Fibroblast of lung (primary cell): ENCODE results near the gene RNASE1. TPM values are rescaled to one million over a fixed set of nuclear protein-coding genes. Genes with fewer than 3 reads are reported as not detected.

Experiments used
- DNase-seq, 2 donors: peaks; one replicate each; pipeline versions ENCODE4 v3.0.0 to v3.0.0-alpha.2; 2010; ENCODE audit warnings: low read depth in 2 of 2
- H2AFZ ChIP-seq: 2 replicates; pipeline ENCODE4 v1.5.1; 2012; ENCODE audit warnings: low read length, control low read depth, inconsistent platforms
- H3K27ac ChIP-seq: 2 replicates; pipeline ENCODE4 v1.5.1; 2011; ENCODE audit warnings: low read length, control low read depth; ENCODE audit not compliant: insufficient read depth
- H3K27me3 ChIP-seq: 2 replicates; pipeline ENCODE4 v1.5.1; 2011; ENCODE audit warnings: mild to moderate bottlenecking, low read length; ENCODE audit not compliant: control insufficient read depth, insufficient read depth
- H3K36me3 ChIP-seq: 2 replicates; pipeline ENCODE4 v1.5.1; 2011; ENCODE audit warnings: low read length; ENCODE audit not compliant: control insufficient read depth, insufficient read depth
- H3K4me1 ChIP-seq: 2 replicates; pipeline ENCODE4 v1.5.1; 2011; ENCODE audit warnings: low read length; ENCODE audit not compliant: control insufficient read depth, insufficient read depth; ENCODE audit errors: extremely low read depth
- H3K4me2 ChIP-seq: 2 replicates; pipeline ENCODE4 v1.5.1; 2011; ENCODE audit warnings: low read length, control low read depth; ENCODE audit not compliant: insufficient read depth; ENCODE audit errors: extremely low read depth
- H3K4me3 ChIP-seq, 4 experiments: fragments of 200-600 bp in 1 of 4; sonication (generic) in 1 of 4; replicated peaks in 1 of 4; 2 replicates each; pipeline ENCODE4 v1.5.1; 2011 to 2016; ENCODE audit warnings: low read length in 4 of 4, low read depth in 3 of 4, mild to moderate bottlenecking in 3 of 4, control low read depth in 2 of 4, inconsistent platforms in 1 of 4, mixed read lengths in 1 of 4; ENCODE audit not compliant: insufficient read depth in 1 of 4; ENCODE audit errors: control extremely low read depth in 1 of 4
- H3K79me2 ChIP-seq: 2 replicates; pipeline ENCODE4 v1.5.1; 2012; ENCODE audit warnings: mild to moderate bottlenecking, low read length, inconsistent platforms; ENCODE audit not compliant: control insufficient read depth, insufficient read depth
- H3K9ac ChIP-seq: 2 replicates; pipeline ENCODE4 v1.5.1; 2011; ENCODE audit warnings: mild to moderate bottlenecking, low read length, control low read depth; ENCODE audit not compliant: insufficient read depth
- H3K9me3 ChIP-seq: 2 replicates; pipeline ENCODE4 v1.5.1; 2012; ENCODE audit warnings: low read depth, low read length; ENCODE audit not compliant: control insufficient read depth, insufficient read depth
- H4K20me1 ChIP-seq: 2 replicates; pipeline ENCODE4 v1.5.1; 2011; ENCODE audit warnings: low read length; ENCODE audit not compliant: control insufficient read depth, insufficient read depth; ENCODE audit errors: extremely low read depth
- EZH2 ChIP-seq: IDR thresholded peaks from 2 replicates; pipeline ENCODE4 v1.5.1; 2012; ENCODE audit warnings: low read length, control low read depth, mild to moderate bottlenecking; ENCODE audit errors: missing control alignments
- polyA plus RNA-seq, 2 donors: library from polyadenylated mRNA; depleted of rRNA in 1 of 2; stranded (reverse) in 1 of 2; unstranded in 1 of 2; fragments of >200 nt; gene quantifications; 2 replicates each; pipeline ENCODE4 v1.2.1, GENCODE V29; 2011 to 2012; ENCODE audit warnings: missing spikeins in 1 of 2
- total RNA-seq: library from RNA; depleted of rRNA; stranded (reverse); fragments of >200 nt; gene quantifications from 2 replicates; pipeline ENCODE4 v1.2.1, GENCODE V29; 2014
- TF ChIP-seq, protein P1 (sequence below), 2 donors: IDR thresholded peaks in 1 of 2; conservative IDR thresholded peaks in 1 of 2; 1 replicate in 1 of 2; 2 replicates in 1 of 2; pipeline ENCODE4 v1.5.1; 2011 to 2012; ENCODE audit warnings: low read length in 2 of 2, control low read depth in 1 of 2, inconsistent platforms in 1 of 2, low read depth in 1 of 2, mild to moderate bottlenecking in 1 of 2

The RNASE1 gene
- total and polyA plus RNA-seq, 2 donors (not counting 1 experiment from before 2014, with no cell fraction given): not detected

DNA sequence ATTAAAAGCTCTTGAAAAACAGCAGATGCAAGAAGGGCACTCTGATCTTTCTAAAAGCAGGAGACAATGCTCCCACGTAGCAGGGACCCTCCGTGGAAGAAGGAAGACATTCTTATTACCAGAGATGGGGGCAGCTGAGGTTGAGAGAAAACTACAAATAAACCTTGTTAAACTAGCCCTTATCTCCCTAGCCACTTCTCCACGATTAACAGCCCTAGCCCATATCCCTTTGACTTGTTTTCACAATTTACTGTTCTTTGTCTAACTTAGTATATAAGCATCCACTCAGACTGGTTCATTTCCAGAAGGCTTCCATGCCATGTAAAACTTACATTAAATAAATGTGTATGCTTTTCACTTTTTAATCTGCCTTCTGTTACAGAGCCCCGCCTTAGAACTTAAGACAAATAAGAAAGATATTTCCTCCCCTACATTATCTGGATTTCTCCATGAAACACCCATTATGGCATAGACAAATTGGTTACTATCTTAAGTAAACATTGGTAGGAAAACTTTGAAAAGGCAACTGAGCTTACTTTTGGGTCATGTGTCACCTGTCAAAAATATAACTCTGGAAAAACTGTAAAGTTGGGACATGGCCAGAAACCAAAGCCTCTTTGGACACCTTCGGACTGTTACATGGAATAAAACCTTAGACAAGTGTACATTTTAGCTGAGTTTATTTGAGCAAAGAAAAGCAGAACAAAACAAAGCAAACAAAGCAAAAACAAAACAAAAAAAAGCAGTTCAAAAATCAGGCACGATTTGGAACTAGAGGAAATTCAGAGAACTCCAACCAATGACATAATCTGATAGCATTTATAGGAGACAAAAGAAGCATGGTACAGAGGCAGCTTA, 4.9 kb upstream of the RNASE1 start:
- H3K4me2 ChIP-seq: no peak overlapping the region
- no peak overlapping the region for H3K9ac ChIP-seq
- no peaks in the 10 kb centered on the region for H4K20me1 ChIP-seq
- H3K4me3 ChIP-seq: no peak overlapping the region
- no peak for DNase-seq
- no peaks in the 10 kb centered on the region for H3K79me2 ChIP-seq
- H3K27ac ChIP-seq: no peak overlapping the region
- no peaks in the 10 kb centered on the region for H3K27me3 ChIP-seq
- H3K4me1 ChIP-seq: no peaks in the 10 kb centered on the region
- H3K9me3 ChIP-seq: no peaks in the 10 kb centered on the region
- TF ChIP-seq EZH2: no peak
- TF ChIP-seq, protein P1, sequence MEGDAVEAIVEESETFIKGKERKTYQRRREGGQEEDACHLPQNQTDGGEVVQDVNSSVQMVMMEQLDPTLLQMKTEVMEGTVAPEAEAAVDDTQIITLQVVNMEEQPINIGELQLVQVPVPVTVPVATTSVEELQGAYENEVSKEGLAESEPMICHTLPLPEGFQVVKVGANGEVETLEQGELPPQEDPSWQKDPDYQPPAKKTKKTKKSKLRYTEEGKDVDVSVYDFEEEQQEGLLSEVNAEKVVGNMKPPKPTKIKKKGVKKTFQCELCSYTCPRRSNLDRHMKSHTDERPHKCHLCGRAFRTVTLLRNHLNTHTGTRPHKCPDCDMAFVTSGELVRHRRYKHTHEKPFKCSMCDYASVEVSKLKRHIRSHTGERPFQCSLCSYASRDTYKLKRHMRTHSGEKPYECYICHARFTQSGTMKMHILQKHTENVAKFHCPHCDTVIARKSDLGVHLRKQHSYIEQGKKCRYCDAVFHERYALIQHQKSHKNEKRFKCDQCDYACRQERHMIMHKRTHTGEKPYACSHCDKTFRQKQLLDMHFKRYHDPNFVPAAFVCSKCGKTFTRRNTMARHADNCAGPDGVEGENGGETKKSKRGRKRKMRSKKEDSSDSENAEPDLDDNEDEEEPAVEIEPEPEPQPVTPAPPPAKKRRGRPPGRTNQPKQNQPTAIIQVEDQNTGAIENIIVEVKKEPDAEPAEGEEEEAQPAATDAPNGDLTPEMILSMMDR (conservative IDR thresholded peaks at IDR 0.05 in 1 of 2, IDR thresholded peaks at IDR 0.05 in 1 of 2; ENCODE audit: low read depth in 1 of 2, low read length in 2 of 2): no peak
- no peaks in the 10 kb centered on the region for H3K36me3 ChIP-seq
- no peak overlapping the region for H2AFZ ChIP-seq

DNA sequence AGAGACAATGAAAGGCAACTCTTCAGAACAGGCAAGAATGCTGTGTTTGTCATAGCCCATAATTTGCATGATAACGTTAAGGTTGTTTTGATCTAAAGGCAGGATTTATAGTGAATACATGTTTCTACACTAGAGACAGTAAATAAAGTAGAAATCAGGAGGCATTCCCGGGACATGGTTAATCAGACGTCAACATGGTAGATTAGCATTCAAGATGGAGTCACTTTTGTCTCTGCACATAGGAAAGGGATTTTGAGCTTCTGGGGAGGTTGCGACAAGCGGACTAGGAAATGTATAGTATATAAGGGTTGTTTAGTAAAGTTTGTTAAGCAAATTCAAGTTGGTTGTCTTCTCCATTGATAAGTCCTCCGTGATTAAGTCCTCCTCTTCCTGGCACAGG, 2.8 kb upstream of the RNASE1 start:
- Histone ChIP-seq H3K36me3 (no peaks in the 10 kb centered on the region), H2AFZ (no peak overlapping the region), H3K4me1 (no peaks in the 10 kb centered on the region), H3K9me3 (no peaks in the 10 kb centered on the region), H3K27ac (no peak overlapping the region), H3K27me3 (no peaks in the 10 kb centered on the region), H3K79me2 (no peaks in the 10 kb centered on the region), H3K4me3 (no peak overlapping the region), H3K4me2 (no peak overlapping the region), H3K9ac (no peak overlapping the region), H4K20me1 (no peaks in the 10 kb centered on the region)
- TF ChIP-seq, protein P1 (conservative IDR thresholded peaks at IDR 0.05 in 1 of 2, IDR thresholded peaks at IDR 0.05 in 1 of 2; ENCODE audit: low read depth in 1 of 2, low read length in 2 of 2): no peak
- TF ChIP-seq EZH2: no peak
- DNase-seq: no peak

DNA sequence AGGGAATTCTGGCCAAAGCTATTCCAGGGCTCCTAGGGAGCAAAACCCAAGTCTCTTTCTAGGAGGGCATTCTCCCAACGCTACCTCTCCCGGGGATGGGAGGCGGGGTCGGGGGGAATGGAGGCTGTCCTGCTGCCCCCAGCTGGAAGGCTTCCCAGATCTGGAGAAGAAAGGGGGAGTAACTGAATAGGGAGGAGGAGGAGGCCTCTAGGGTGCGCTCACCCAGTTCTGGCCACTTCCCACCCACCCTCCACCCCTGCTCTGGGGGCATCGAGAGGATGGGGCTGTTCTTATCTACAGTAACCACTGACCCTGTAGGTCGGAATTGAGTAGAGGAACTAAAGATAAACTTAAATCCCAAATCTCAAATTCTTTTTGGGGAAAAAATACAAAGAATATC, 579 bp upstream of the RNASE1 start:
- H3K27ac ChIP-seq: no peak overlapping the region
- H3K4me3 ChIP-seq: no peak overlapping the region
- no peaks in the 10 kb centered on the region for H3K27me3 ChIP-seq
- no peak for DNase-seq
- H3K36me3 ChIP-seq: no peaks in the 10 kb centered on the region
- no peaks in the 10 kb centered on the region for H3K79me2 ChIP-seq
- no peak overlapping the region for H2AFZ ChIP-seq
- TF ChIP-seq, protein P1 (conservative IDR thresholded peaks at IDR 0.05 in 1 of 2, IDR thresholded peaks at IDR 0.05 in 1 of 2; ENCODE audit: low read depth in 1 of 2, low read length in 2 of 2): no peak
- no peak for TF ChIP-seq EZH2
- H3K9ac ChIP-seq: no peak overlapping the region
- no peaks in the 10 kb centered on the region for H3K4me1 ChIP-seq
- no peaks in the 10 kb centered on the region for H3K9me3 ChIP-seq
- no peak overlapping the region for H3K4me2 ChIP-seq
- H4K20me1 ChIP-seq: no peaks in the 10 kb centered on the region
